ENCODE data around the gene SNX13. TPM values are rescaled to one million over a fixed set of nuclear protein-coding genes. Genes with fewer than 3 reads are reported as not detected.

SNX13 gene
- total and polyA plus RNA-seq, 11 donors, result 8.5 to 59.6 (median 48.9) TPM

GRCh38 chr7:17807242-17807641 is 133.1 kb downstream of the SNX13 start:
- WGBS, 4 donors, result 77 to 89% (median 81%) methylated on average over 6 to 9 of the region's 9 CpGs
- TF ChIP-seq POLR2A (IDR thresholded peaks at IDR 0.05) (no peak), CTCF (IDR thresholded peaks at IDR 0.05) (no peak)
- no peak overlapping the region for H3K27ac ChIP-seq
- DNase-seq (no peak), ATAC-seq (no peak)
- H3K4me3 ChIP-seq, result no peak overlapping the region
- intact Hi-C loops (cut with DNase I), result no loop called here
- peaks cover 0 to 25% (median 14%) of the 10 kb centered on the region in 9 donors for H3K36me3 ChIP-seq
- peaks cover 0 to 12% (median 4%) of the 10 kb centered on the region in 12 donors for H3K9me3 ChIP-seq
- H3K27me3 ChIP-seq, result no peaks in the 10 kb centered on the region
- no peaks in the 10 kb centered on the region for H3K4me1 ChIP-seq

- Histone ChIP-seq H3K27me3 (no peaks in the 10 kb centered on the region), H3K27ac (no peak overlapping the region), H3K4me1 (no peaks in the 10 kb centered on the region), H3K9me3 (peaks cover 0 to 6% (median under 1%) of the 10 kb centered on the region in 12 donors), H3K36me3 (peaks cover 0 to 26% (median 17%) of the 10 kb centered on the region in 9 donors), H3K4me3 (no peak overlapping the region)
- DNase-seq (peak in 1 of 5 donors; percentile 35), ATAC-seq (no peak)
- intact Hi-C loops (cut with DNase I), result no loop called here
- WGBS, 4 donors, result 92 to 97% (median 97%) methylated on average over 13 to 14 of the region's 14 CpGs
- TF ChIP-seq POLR2A (IDR thresholded peaks at IDR 0.05), result no peak
- TF ChIP-seq CTCF (IDR thresholded peaks at IDR 0.05), result no peak
These were observed 133.7 kb downstream of the SNX13 start for GRCh38 chr7:17806631-17807030.

- no peak overlapping the region for H3K27ac ChIP-seq
- TF ChIP-seq CTCF (IDR thresholded peaks at IDR 0.05) (no peak), POLR2A (IDR thresholded peaks at IDR 0.05) (no peak)
- no peaks in the 10 kb centered on the region for H3K27me3 ChIP-seq
- 92 to 100% (median 97%) methylated on average over 2 of the region's 2 CpGs for WGBS, 4 donors
- no peak for DNase-seq
- no peaks in the 10 kb centered on the region for H3K4me1 ChIP-seq
- peaks cover 0 to 72% (median 58%) of the 10 kb centered on the region in 9 donors for H3K36me3 ChIP-seq
- no peak overlapping the region for H3K4me3 ChIP-seq
- no peaks in the 10 kb centered on the region for H3K9me3 ChIP-seq
- intact Hi-C loops (cut with DNase I), result no loop called here
- ATAC-seq, result no peak
These were observed 138.2 kb downstream of the SNX13 start for GRCh38 chr7:17802056-17802455.

- TF ChIP-seq CTCF (IDR thresholded peaks at IDR 0.05) (no peak), POLR2A (IDR thresholded peaks at IDR 0.05) (no peak)
- no peaks in the 10 kb centered on the region for H3K27me3 ChIP-seq
- intact Hi-C loops (cut with DNase I), result no loop called here
- DNase-seq (no peak), ATAC-seq (no peak)
- no peak overlapping the region for H3K27ac ChIP-seq
- H3K4me1 ChIP-seq, result no peaks in the 10 kb centered on the region
- no peak overlapping the region for H3K4me3 ChIP-seq
- H3K9me3 ChIP-seq, result no peaks in the 10 kb centered on the region
- 91 to 97% (median 95%) methylated on average over 1 of the region's 1 CpG for WGBS, 4 donors
- H3K36me3 ChIP-seq, result peaks cover 0 to 78% (median 42%) of the 10 kb centered on the region in 9 donors
These were observed 148.0 kb downstream of the SNX13 start for GRCh38 chr7:17792075-17792936.
